WTC11 (cell line): ENCODE data around the gene UGT3A2.

Experiments used
- CTCF ChIP-seq: fragments of 200-600 bp; IDR thresholded peaks from 2 replicates; pipeline ENCODE4 v1.8.0; 2022; ENCODE audit warnings: antibody characterized with exemption
- E2F5 ChIP-seq: sonication (generic); formaldehyde crosslinking; IDR thresholded peaks from 2 replicates; pipeline ENCODE4 v1.8.1; 2022; ENCODE audit warnings: mild to moderate bottlenecking, moderate library complexity, missing genetic modification reagents
- MXD4 ChIP-seq: fragments of 250-450 bp; sonication (Bioruptor Pico); IDR thresholded peaks from 2 replicates; pipeline ENCODE4 v1.8.0; 2021; ENCODE audit warnings: mild to moderate bottlenecking, moderate library complexity, borderline replicate concordance
- PREB ChIP-seq: sonication (generic); formaldehyde crosslinking; IDR thresholded peaks from 2 replicates; pipeline ENCODE4 v1.8.1; 2022; ENCODE audit warnings: mild to moderate bottlenecking, missing genetic modification reagents, moderate library complexity, borderline replicate concordance
- ZBTB21 ChIP-seq: sonication (generic); formaldehyde crosslinking; IDR thresholded peaks from 2 replicates; pipeline ENCODE4 v1.8.1; 2023; ENCODE audit warnings: mild to moderate bottlenecking, missing genetic modification reagents, borderline replicate concordance

GRCh38 chr5:36096486-36096885 is 29.8 kb upstream of the UGT3A2 start:
- TF ChIP-seq E2F5 (CRISPR knock-in tag) (no peak), CTCF (no peak), ZBTB21 (no peak), MXD4 (CRISPR knock-in tag) (no peak), PREB (CRISPR knock-in tag) (no peak)
